NCI-H446 (cell line): ENCODE data around the gene RBMS1.

ENCODE experiments used
- DNase-seq, 2 experiments: peaks; one replicate each; lab custom pipeline; 2025; lab: John Stamatoyannopoulos, UW

RBMS1 gene

GRCh38 chr2:160493227-160494028, at the start of gene RBMS1:
TSS of gene RBMS1 (minus strand) at chr2:160493807. CDS start at chr2:160493363, 444 bp downstream.
- DNase-seq, result peak in 1 of 2 experiments; percentile 51

GRCh38 chr2:160541745-160542144, 48.1 kb upstream of the RBMS1 start:
- no peak for DNase-seq

GRCh38 chr2:160538559-160539355, 45.1 kb upstream of the RBMS1 start:
- DNase-seq, result no peak

- DNase-seq, result no peak
Measured at GRCh38 chr2:160538115-160538514, 44.5 kb upstream of the RBMS1 start.

- DNase-seq, result no peak
Measured at GRCh38 chr2:160534996-160535395, 41.4 kb upstream of the RBMS1 start.

- DNase-seq, result no peak
Measured at GRCh38 chr2:160534249-160534648, 40.6 kb upstream of the RBMS1 start.

- DNase-seq, result no peak
Measured at GRCh38 chr2:160533482-160533881, 39.9 kb upstream of the RBMS1 start.

- DNase-seq, result no peak
Measured at GRCh38 chr2:160532388-160532787, 38.8 kb upstream of the RBMS1 start.

- no peak for DNase-seq
Measured at GRCh38 chr2:160522951-160523710, 29.5 kb upstream of the RBMS1 start.

- DNase-seq, result no peak
Measured at GRCh38 chr2:160517731-160518130, 24.1 kb upstream of the RBMS1 start.

- DNase-seq, result no peak
Measured at GRCh38 chr2:160516547-160517365, 23.1 kb upstream of the RBMS1 start.

GRCh38 chr2:160515120-160515519, 21.5 kb upstream of the RBMS1 start:
- no peak for DNase-seq

- DNase-seq, result no peak
Measured at GRCh38 chr2:160513120-160513519, 19.5 kb upstream of the RBMS1 start.

- no peak for DNase-seq
Measured at GRCh38 chr2:160512491-160512890, 18.9 kb upstream of the RBMS1 start.

- no peak for DNase-seq
Measured at GRCh38 chr2:160510617-160511016, 17.0 kb upstream of the RBMS1 start.

GRCh38 chr2:160509016-160509415, 15.4 kb upstream of the RBMS1 start:
- no peak for DNase-seq

- no peak for DNase-seq
Measured at GRCh38 chr2:160507464-160507863, 13.9 kb upstream of the RBMS1 start.

GRCh38 chr2:160507046-160507407, 13.4 kb upstream of the RBMS1 start:
- DNase-seq, result no peak

GRCh38 chr2:160506371-160507045, 12.9 kb upstream of the RBMS1 start:
- DNase-seq, result no peak

GRCh38 chr2:160505256-160505655, 11.6 kb upstream of the RBMS1 start:
- no peak for DNase-seq

GRCh38 chr2:160502478-160502877, 8.9 kb upstream of the RBMS1 start:
- no peak for DNase-seq
